Mesenteric fat pad (tissue), 1 donor: ENCODE data around the gene DCUN1D2. TPM values are rescaled to one million over a fixed set of nuclear protein-coding genes. Genes with fewer than 3 reads are reported as not detected.

Experiments
- DNase-seq: peaks from one replicate; pipeline ENCODE4 v3.0.0-alpha.2; 2020; ENCODE audit warnings: low spot score
- long read RNA-seq: library from polyadenylated mRNA; unstranded; transcript quantifications from one replicate; pipeline ENCODE4 v2.0.0, GENCODE V29; 2020
- total RNA-seq: library from RNA; stranded (reverse); fragmentation: NEBNext Ultra II Directional; extraction: Animal tissue kit (Norgen Biotek cat#: 25700); gene quantifications from one replicate; pipeline ENCODE4 v1.2.1, GENCODE V29; 2021
- donor health status: DM: yes; HTN: yes; CAD: no.

The DCUN1D2 gene
- 21.7 TPM for total RNA-seq
- long read RNA-seq, partial matches to known transcripts: 1 of 3 reads
- long read RNA-seq, other reads (novel, unspliced or antisense): 1 of 3 reads

DNA sequence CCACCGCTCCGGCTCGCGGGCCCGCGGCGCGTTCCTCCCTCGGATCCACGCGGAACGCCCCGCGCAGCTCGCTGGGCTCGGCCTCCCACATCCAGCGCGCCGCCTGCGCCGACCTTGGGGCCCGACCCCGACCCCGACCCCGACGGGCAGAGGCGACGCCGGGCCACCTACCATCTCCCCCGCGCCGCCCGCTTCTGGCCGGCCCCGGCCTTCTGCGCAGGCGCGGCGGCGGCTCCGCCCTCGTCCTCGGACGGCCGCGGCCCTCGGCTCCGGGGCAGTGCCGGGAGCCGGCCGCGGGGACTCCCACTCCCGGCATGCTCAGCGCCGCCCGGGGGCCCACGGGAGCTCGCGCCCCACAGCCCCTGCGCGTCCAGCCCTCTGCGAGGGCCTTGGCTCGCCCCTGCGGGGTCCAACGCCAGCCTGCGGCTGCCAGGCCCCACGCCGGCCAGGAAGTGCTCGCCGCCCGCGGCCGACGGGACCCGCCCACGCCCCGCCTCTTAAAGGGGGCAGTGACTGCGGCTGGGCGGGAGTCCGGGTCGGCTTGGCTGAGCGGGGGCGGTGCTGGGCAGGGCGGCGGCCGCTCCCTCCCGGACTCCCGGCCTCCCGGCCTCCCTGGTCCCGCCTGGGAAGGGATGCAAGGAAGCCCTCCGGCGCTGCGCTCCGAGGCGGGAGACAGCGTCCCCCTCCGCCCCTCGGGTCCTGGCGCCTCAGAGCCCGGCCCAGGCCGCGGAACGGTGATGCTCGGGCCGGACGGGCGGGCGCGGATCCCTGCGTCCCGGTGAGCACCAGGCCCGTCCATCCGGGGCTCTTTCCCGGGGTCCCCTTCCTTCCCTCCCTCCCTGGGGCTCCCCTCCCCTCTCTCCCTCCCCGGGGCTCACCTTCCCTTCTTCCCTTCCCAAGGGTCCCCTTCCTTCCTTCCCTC lies at the start of gene DCUN1D2:
DCUN1D2 (minus strand) TSS at position 216 of the 922 bp plus-strand sequence; CDS start at position 174, 42 bp downstream.
- peak; percentile 99 for DNase-seq

DNA sequence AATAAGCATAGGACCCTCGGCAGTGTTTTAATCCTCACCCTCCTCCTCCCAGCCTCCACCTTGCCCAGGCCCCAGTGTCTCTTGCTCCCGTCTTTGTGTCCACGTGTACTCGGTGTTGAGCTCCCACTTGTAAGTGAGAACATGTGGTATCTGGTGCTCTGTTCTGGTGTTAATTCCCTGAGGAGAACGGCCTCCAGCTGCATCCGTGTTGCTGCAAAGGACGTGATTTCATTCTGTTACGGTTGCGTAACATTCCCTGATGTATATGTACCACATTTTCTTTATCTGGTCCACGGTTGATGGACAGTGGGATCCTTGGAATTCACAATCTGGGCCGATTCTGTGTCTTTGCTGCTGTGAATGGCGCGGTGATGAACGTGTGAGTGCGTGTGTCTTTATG lies 49.3 kb upstream of the DCUN1D2 start:
- DNase-seq: no peak

DNA sequence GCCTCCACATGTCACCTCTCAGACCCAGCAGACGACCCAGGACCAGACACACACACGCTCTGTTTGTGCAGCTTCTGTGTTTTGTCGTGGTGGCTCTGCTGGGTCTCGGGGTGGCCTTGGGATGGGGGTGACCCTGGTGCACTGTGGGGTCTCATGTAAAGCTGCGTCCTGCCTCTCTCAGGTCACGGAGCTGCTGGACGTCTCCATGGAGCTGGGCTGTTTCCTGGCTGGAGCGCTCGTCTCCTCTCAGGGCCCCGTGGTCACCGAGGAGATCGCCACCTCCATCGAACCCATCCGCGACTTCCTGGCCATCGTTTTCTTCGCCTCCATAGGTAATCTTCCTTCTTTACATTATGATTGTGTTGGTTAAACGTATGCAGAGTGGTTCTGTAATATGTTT lies 48.7 kb upstream of the DCUN1D2 start:
- peak; percentile 59 for DNase-seq

DNA sequence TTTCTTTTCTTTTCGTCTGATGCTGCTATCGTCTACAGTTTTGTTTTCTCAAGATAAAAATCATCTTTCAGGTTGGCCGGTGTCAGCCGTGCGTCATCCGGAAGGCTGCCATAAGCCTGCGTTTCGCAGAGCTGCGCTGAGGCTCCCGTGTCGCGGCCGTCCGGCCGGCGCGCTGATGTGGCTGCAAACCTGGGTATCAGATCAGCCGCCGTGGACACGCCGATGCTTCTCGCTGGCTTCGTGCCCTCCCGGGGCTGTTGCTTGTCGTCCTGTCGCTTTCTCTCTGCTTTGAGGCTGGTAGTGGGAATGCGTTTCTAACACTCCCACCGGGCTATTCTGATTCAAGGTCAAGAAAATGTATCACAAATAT lies 48.2 kb upstream of the DCUN1D2 start:
- DNase-seq: peak; percentile 72

DNA sequence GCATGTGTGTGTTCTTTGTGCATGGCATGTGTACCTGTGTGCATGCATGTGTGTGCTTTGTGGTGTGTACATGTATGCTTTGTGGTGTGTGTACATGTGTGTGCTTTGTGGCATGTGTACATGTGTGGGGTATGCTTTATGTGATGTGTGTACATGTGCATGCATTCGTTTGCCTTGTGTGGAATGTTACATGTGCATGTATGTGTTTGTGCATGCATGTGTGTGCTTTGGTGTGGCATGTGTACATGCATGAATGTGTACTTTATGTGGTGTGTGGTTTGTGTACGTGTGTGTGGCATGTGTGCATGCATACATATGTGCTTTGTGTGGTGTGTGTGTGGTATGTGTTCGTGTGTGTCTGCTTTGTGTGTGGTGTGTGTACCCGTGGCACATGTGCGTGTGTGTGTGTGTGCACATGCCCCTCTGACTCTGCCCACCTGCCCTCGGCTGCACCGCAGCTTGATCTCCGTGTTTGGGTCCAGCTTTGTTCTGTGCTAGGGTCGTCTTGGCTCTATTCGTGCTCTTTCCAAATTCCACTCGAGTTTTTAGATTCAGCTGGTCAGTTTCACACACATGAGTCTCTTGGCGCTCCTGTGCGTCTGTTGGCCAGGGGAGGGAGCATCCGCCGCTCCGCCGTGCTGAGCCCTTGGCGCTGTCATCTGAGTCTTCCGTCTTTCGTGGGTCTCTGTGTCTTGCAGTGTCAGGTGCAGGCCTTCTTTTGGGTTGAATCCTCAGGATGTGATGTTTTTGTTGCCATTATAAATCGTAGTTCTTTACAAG lies 47.6 kb upstream of the DCUN1D2 start:
- DNase-seq: peak; percentile 60

DNA sequence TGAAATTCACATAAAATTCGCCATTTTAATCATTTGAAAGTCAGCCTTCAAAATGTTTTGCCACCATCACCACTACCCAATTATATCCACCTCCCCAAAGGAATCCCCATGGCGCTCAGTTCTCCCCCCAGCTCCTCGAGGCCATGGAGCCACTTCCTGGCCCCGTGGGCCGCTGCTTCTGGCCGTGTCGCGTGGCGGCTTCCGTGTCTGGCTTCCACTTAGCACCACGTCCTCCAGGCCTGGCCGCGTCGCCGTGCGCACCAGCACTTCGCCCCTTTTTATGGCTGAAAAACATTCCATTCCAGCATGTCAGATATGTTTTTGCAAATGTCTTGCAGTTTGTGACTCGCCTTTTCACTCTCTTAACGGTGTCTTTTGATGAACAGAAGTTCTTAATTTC lies 46.7 kb upstream of the DCUN1D2 start:
- DNase-seq: peak; percentile 37

DNA sequence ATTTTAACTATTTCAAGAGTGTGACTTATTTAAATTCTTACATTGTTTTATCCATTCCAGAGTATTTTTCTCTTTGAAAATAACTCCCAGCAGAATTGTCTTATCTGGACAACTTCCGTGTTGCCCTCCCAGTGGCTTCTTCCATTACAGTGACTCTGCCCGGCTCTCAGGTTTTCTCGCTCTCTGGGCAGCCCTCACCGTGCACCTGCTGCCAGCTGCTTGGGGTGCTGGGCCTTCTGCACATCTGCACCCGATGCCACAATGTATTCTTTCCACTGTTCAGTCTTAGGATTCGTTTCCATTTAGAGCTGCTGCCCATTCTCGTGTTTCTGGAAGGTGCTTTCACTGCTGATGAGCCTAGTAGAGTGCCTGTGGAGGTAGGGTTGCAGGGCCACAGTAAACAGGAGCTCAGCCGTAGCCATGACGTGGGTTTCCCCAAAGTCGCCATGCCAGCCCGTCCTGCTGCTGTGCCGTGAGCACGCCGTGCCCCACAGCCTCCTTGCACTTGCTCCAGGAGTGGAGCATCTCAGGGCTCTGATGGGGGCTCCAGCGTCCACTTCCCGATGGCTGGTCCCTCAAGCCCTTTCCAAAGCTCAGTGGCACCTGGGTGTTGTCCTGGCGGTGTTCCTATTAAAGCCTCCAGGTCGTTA lies 46.1 kb upstream of the DCUN1D2 start:
- DNase-seq: peak; percentile 57

DNA sequence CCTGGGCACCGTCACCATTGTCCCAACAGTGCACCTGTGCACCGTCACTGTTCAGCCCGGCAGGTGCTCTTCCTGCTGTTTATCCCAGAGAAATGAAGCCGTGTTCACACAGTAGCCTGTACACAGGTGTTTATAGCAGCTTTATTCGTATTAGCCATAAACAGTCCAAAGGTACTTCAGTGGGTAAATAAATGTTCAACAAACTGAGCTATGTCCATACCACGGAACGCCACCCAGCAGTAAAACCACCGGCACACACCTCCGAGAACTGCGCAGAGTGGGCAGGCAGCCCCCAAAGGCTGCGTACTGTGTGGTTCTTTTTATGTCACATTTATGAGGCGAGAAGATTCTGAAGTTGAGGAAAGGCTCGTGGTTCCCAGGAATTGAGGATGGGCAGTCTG lies 44.9 kb upstream of the DCUN1D2 start:
- DNase-seq: peak; percentile 64

DNA sequence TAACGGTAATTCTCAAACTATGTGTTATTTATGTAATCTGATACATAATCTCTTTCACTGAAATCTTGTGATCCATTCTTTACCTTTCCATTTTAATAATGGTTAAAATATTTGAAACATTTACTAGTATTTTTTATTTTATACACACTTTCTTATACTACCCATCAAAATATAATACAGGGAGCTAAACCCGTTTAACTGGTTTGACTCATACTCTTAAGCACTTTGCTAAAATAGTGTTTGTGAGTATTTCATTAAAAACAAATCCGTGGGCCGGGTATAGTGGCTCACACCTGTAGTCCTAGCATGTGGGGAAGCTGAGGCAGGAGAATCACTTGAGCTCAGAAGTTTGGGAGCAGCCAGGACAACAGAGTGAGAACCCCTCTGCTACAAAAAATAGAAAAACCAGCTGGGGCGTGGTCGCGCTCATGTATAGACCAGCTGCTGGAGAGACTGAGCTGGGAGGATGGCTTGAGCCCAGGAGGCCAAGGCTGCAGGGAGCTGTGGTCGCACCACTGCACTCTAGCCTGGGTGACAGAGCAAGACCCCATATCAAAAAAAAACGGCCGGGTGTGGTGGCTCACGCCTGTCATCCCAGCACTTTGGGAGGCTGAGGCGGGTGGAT lies 43.8 kb upstream of the DCUN1D2 start:
- DNase-seq: peak; percentile 57

DNA sequence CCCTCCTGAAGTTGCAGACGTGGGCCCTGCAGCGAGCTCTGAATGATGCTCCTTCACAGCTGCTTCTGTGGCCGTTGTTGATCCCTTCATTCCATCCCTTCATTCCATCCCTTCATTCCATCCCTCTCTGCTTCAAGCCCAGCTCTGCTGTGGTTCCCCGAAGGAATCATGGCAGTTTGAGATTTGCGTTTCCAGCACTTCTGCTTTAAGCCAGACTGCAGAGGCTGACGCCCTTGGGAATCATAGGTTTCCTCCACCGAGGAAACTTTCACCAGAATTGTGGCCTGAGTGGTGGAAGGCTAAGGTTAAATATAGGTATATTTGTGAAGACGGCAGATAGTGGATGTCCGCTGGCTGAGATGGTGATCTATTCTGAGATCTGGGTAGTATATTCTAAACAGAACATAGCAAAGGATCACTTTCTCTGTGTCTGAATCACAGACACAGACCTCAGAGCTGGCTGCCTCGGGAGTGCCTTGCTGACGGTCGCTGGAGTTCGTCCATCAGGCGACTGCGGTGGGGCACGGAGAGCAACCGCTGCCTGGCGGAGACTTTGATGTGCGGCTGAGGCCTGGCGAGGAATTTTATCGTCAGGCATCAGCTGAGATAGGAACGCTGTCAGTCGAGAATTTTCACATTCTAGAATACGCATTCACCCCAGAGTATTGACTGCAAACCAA lies 42.8 kb upstream of the DCUN1D2 start:
- DNase-seq: peak; percentile 88

DNA sequence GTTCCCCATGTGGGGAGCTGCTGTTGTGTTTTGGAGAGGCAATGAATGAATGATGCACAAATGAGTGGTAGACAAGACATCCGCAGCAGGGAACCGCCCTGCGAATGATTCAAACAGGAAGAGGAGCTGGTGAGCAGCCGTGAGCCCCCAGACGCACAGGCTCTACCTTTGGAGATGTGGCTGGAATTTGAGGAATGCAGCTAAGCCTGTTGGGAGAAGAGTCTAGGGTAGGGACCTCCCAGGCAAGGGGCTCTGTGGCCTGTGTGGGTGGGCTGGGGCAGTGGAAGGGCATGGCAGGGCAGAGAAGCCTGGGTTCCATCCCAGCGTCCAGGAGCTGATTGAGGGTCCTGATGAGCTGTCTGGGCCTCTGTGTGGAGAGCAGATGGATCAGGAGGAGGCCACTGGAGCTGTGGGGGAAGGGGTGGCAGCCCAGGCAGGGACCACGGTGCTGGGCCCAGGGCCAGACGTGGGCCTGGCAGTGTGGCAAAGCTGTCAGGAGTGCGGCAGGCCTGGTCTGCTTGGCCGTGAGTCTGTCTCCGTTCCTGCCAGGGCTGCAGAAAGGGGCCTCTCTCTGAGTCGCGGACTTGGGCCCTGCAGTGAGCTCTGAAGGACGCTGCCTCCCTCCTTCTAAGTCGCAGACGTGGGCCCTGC lies 41.8 kb upstream of the DCUN1D2 start:
- DNase-seq: peak; percentile 55

DNA sequence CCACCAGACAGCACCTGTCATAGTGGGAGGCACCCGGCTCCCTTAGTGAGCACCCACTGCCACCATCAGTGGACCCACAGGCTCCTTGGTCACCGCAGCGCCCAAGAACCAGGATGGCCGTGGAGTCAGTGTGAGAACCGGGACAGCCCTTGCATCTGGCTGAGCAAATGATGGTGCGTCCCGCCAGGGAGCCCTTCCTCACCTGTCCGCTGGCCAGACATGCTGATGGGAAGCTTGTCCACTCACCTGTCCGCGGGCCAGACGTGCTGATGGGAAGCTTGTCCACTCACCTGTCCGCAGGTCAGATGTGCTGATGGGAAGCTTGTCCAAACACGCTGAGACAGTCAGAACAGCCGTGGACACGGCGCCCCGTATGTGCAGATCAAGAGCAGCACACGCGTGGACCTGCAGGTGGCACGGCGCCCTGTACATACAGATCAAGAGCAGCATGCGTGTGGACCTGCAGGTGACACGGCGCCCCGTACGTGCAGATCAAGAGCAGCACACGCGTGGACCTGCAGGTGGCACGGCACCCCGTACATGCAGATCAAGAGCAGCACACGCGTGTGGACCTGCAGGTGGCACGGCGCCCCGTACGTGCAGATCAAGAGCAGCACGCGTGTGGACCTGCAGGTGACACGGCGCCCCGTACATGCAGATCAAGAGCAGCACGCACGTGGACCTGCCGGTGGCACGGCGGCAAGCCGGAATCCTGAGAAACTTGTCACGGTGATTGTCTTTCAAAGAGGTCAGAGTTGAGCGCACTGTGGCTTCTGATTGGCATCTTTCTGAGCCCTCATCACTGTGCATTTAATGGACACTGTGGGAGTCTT lies 40.7 kb upstream of the DCUN1D2 start:
- peak; percentile 68 for DNase-seq

DNA sequence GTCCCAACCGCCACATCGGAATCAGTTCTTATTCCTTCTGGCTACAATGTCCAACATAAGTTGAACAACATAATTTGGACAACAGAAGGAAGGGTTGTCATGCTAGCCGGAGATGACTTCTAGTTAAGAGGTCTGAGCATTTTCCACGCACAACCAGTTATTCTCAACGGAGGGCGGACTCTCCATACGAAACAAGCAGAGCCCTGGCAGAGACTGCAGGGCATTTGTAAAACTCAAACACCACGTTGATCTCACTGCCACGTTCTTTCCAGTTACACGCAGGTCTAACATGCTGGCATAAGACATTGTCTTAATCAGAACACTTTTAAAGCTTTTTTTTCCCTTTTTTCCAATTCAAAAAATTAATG lies 38.3 kb upstream of the DCUN1D2 start:
- peak; percentile 14 for DNase-seq

DNA sequence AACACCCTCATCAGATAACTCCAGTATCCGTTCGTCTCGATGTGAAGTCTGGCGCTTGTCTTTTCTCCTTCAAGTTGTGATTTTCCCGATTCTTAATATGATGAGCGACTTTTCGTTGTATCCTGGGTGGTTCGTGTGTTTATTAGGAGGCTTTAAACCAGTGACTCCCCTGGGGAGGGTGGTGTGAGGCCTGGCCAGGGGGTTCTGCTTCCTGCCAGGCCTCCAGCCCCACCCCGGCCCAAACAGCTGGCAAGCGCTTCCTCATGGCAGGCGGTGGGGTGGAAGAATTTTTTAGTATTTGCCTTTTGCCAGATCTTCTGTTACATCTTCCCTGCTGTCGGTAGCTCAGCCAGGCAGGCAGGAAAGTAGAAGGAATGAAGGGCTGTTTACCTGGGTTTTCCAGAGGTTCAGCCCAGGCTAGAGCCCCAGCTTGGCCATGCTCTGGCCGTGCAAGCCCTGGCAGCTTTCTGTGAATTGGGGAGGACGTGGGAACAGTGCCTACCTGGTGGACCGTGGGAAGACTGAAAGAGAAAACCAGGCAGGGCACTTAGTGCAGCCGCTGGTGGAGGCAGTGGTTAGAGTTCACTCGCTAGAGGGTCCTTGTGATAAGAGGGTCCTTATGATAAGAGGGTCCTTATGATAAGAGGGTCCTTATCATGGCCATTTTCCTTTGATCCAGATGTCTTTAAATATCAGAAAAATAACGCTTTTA lies 37.7 kb upstream of the DCUN1D2 start:
- DNase-seq: peak; percentile 60

DNA sequence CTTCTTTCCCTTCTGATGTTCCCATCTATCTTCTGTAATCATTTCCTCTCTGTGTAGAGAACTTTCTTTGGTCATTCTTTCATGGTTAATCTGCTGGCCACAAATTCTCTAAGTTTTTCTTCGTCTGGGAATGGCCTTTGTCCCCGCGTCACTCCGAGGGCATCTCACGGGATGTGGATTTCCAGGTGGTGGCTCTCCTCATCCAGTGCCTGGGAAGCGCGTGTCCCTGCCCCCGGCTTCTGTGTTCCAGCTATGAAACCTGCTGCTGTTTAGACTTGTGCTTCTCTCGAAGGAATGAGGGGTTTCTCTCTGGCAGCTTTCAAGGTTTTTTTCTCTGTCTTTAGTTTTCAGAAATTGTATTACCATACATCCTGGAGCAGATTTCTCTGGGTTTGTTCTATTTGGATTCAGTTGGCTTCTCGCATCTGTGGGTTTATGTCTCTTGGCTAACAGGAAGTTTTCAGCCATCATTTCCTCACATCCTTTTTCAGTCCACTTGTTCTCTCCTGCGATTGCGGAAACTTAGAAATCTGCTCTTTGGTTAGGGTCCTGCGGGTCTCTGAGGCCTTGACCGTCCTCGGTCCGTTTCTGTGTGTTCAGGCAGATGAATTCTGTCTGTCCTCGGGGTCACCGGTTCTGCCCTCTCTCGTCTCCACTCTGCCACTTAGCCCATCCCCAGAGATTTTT lies 36.9 kb upstream of the DCUN1D2 start:
- peak; percentile 45 for DNase-seq

DNA sequence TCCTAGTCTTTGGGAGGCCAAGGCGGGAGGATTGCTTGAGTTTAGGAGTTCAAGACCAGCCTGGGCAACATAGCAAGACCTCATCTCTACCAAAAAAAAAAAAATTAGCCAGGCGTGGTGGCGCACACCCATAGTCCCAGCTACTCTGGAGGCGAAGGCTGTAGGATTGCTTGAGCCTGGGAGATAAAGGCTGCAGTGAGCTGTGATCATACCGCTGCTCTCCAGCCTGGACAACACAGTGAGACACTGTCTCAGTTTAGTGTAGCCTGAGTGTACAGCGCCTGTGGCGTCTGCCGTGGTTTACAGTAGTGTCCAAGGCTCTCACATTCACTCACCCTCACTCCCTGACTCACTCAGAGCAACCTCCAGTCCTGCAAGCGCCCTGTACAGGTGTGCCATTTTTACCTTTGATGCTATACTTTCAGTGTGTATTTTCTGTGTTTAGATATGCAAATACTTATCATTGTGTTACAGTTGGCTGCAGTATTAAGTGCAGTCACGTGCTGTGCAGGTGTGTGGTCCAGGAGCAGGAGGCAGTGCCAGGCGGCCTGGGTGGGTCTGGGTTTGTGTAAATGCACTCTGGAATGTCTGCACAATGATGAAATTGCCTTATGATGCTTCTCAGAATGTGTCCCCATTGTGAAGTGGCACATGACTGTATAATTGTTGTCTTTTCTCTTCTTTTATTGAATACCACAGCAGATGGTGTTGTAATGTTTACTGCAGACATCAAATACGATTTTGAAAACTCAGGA lies 36.1 kb upstream of the DCUN1D2 start:
- peak; percentile 9 for DNase-seq

DNA sequence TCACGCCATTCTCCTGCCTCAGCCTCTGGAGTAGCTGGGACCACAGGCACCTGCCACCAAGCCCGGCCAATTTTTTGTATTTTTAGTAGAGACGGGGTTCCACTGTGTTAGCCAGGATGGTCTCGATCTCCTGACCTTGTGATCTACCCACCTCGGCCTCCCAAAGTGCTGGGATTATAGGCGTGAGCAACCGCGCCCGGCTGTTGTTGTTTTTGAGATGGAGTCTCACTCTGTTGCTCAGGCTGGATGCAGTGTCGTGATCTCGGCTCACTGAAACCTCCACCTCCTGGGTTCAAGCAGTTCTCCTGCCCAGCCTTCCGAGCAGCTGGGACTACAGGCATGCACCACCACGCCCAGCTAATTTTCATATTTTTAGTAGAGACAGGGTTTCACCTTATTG lies 31.9 kb upstream of the DCUN1D2 start:
- DNase-seq: peak; percentile 81
